ENCODE data around the gene NUTM2G.
"Not testable (repeated sequence)": the region's sequence is repeated elsewhere in the genome, so short reads cannot be mapped to it uniquely, and the experiment has no call there.

NUTM2G gene, protein sequence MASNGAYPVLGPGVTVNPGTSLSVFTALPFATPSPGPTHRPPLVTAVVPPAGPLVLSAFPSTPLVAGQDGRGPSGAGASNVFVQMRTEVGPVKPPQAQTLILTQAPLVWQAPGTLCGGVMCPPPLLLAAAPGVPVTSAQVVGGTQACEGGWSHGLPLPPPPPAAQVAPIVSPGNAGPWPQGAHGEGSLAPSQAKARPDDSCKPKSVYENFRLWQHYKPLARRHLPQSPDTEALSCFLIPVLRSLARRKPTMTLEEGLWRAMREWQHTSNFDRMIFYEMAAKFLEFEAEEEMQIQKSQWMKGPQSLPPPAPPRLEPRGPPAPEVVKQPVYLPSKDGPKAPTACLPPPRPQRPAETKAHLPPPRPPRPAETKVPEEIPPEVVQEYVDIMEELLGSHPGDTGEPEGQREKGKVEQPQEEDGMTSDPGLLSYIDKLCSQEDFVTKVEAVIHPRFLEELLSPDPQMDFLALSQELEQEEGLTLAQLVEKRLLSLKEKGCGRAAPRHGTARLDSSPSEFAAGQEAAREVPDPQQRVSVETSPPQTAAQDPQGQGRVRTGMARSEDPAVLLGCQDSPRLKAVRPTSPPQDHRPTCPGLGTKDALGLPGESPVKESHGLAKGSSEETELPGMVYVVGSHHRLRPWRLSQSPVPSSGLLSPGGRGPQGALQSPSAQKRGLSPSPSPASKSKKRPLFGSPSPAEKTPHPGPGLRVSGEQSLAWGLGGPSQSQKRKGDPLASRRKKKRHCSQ

DNA sequence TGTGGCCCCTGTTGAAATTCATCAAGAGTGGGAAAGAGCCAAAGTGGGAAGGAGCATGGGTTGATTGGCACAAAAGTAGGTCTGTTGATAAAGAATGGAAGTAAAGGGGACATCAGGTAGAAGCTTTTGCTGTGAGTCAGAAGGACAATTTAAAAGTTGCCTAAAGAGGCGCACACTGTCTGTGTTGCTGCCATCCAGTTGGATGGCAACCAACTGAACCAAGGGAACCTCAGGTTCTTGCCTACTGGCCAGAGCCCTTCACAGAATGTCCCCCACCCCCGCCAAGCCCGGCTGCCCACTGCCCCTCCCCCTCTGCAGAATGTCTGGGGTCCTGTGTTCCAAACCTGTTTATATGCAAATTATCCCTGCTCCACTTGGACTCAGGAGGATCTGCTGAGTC is at the start of gene NUTM2G:
Gene NUTM2G (plus strand): TSS at position 301 of the 400 bp plus-strand sequence. CDS start 182 bp downstream, outside the sequence.
- not testable (repeated sequence) for DNase-seq (ENCODE audit: low spot score)

DNA sequence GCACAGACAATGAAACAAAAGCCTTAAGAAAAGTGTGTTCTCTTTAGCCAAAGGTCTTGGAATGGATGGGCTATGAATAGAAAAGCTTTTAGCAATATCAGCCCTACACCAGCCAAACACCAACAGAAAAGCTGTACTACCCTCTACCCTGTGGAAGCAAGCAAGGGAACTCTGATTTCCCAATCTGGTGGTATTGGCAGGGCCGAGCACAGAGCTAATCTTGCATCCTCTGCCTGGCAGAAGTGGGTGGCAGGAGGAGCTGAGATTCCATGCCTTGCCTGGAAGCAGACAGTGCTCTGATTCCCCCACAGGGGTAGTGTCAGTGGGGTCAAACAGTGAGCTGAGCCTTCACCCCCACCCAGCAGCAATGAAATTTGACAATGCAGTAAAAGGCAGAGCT is 44.7 kb upstream of the NUTM2G start:
- DNase-seq (ENCODE audit: low spot score), result no peak

- DNase-seq (ENCODE audit: low spot score), result no peak
Measured at GRCh38 chr9:96884443-96884842, 44.2 kb upstream of the NUTM2G start.

- DNase-seq (ENCODE audit: low spot score), result no peak
Measured at GRCh38 chr9:96885424-96885823, 43.2 kb upstream of the NUTM2G start.

GRCh38 chr9:96888591-96888990 is 40.1 kb upstream of the NUTM2G start:
- DNase-seq (ENCODE audit: low spot score), result no peak

- no peak for DNase-seq (ENCODE audit: low spot score)
Measured at GRCh38 chr9:96892131-96892530, 36.5 kb upstream of the NUTM2G start.

GRCh38 chr9:96900010-96900409 is 28.6 kb upstream of the NUTM2G start:
- not testable (repeated sequence) for DNase-seq (ENCODE audit: low spot score)

- DNase-seq (ENCODE audit: low spot score), result not testable (repeated sequence)
Measured at GRCh38 chr9:96904947-96905722, 23.5 kb upstream of the NUTM2G start.

GRCh38 chr9:96908479-96908878 is 20.2 kb upstream of the NUTM2G start:
- not testable (repeated sequence) for DNase-seq (ENCODE audit: low spot score)

GRCh38 chr9:96915539-96915938 is 13.1 kb upstream of the NUTM2G start:
- DNase-seq (ENCODE audit: low spot score), result not testable (repeated sequence)

DNA sequence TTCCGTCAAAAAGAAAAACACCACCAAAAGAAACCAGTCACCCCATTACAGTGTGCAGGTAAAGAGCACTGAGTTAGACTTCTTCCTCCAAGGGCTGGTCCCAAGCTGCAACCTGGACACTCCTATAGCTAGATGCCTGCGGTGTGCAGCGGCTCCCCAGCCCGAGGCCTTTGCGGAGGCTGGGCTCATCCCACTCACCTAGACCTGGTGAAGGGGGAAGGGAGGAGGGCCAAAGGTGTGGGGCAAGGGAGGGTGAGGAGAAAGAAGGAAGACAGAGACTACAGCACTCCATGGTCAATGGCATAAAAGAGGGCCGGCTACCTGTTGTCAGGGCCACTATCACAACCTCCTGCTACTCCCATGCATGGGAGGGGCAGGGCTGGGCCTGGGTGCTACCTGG is 12.1 kb upstream of the NUTM2G start:
- not testable (repeated sequence) for DNase-seq (ENCODE audit: low spot score)

DNA sequence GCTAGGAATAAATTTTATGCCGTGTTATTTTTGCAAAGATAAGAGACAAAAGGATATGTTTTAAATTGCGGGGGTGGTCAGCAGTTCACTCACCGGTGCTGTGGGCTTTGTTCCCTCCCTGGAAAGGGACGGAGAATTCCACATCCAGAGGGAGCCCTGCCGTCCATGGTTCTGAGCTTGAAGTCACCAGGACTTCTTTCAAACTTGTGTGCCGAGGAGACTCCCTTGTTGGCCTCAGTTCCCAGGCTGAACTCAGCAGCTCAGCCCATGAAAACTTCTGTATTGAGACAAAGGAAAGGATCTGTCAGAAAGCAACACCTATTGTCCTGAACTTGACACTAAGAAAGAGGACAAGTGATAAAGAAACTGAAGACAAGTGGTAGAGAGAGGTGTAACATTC is 10.1 kb upstream of the NUTM2G start:
- not testable (repeated sequence) for DNase-seq (ENCODE audit: low spot score)

GRCh38 chr9:96920803-96921202 is 7.8 kb upstream of the NUTM2G start:
- DNase-seq (ENCODE audit: low spot score), result not testable (repeated sequence)

DNA sequence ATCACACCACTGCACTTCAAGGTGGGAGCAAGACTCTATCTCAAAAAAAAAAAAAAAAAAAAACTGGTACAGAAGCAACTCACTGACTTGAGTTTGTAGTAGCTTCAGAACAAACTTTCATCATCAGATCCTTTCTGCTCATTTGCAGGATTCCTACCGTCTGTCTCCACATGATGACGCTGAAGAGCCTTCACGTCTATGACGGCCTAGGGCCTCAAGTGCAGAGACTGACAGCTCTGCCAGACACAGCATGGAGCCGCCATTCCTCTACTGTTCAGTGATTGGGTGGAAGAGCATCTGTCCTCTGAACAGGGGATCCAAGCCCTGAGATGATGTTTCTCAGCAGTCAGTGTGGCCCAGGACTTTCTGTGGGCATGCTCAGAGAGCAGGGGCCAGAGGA is 3.1 kb upstream of the NUTM2G start:
- DNase-seq (ENCODE audit: low spot score), result not testable (repeated sequence)

DNA sequence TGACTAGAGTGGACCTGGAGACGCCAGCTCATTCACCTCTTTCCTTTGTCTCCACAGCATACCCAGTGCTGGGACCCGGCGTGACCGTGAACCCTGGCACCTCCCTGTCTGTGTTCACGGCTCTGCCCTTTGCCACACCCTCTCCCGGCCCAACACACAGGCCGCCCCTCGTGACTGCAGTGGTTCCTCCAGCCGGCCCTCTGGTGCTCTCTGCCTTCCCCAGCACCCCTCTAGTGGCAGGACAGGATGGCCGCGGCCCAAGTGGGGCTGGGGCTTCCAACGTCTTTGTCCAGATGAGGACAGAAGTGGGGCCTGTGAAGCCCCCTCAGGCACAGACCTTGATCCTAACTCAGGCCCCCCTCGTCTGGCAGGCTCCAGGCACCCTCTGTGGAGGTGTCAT is 3.0 kb downstream of the NUTM2G start:
- not testable (repeated sequence) for DNase-seq (ENCODE audit: low spot score)

DNA sequence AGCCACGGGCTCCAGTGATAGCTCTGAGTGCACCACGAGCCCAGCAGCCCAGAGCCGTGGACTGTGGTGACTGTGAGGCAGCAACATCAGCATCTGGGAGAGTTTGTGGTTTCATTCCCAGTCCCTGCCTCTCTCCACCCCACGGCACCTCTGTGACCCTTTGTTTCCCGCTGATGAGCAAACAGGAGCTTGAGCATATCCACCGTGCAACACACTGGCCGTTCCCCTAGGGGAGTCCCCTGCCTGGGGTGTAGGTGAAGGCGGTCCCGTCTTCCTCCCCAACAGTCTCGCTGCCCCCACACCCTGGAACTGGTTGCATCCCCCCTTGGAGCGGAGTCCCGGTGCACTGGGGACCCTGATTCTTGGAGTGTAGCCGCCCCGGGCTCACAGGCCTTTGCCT is 5.5 kb downstream of the NUTM2G start:
- not testable (repeated sequence) for DNase-seq (ENCODE audit: low spot score)

DNA sequence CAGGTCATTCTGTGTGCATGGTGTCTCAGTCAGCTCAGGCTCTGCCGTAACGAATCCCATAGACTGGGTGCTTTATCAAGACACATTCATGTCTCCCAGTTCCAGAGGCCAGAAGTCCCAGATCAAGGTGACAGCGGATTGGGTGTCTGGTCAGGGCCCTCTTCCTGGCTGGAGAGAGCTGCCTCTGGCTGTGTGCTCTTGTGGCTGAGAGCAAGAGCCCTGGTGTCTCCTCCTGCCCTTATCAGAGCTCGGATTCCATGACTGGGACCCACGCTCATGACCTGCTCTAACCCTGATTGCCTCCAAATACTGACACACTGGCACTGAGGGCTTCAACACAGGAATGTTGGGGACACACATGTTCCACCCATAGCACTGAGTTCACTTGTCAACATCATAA is 6.1 kb downstream of the NUTM2G start:
- not testable (repeated sequence) for DNase-seq (ENCODE audit: low spot score)

- DNase-seq (ENCODE audit: low spot score), result not testable (repeated sequence)
Measured at GRCh38 chr9:96935401-96935800, 6.8 kb downstream of the NUTM2G start.

DNA sequence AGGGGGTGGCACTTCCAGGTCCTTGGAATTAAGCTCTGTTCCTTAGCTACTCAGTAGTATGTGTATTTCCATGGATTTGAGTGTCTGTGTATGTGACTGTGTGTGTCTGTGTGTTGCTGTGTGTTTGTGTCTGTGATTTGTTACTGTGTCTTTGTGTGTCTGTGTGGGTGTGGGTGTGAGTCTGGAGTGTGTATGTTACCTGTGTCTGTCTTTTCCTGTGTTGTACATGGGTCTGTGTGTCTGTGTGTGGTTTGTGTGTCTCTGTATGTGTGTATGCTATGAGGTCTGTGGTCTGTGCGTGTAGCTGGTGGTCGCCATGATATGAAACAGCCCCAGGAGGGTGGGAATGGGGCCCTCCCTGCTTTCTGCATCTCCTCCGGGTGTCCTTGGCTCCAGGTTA is 8.8 kb downstream of the NUTM2G start:
- DNase-seq (ENCODE audit: low spot score), result not testable (repeated sequence)

DNA sequence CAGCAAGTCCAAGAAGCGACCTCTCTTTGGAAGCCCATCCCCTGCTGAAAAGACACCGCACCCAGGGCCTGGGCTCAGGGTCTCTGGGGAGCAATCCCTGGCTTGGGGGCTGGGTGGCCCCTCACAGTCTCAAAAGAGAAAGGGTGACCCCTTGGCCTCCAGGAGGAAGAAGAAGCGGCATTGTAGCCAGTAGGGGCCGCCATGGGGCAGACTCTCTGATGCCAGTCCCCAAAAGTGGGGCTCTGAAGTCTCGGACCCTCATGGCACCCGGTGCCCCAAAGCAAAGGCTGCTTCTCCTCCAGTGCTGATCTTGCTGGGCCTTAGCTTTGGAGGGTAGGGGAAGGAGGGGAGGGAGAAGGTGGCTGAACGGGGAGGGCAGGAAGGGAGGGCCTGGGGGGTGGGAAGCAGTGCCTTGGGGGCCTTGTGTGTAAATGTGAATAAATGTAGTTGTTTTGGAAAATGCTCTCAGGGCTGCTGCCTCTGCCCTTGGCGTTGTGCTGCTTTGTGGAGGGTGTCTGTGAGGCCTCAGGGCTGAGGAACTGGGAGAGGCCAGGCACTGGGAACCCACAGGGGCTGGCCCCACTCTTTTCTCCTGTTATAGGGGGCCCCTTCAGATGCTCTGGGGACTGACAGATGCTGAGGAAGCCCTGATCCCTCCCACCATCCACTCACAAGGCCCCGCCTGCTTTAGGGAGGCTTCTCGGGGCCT is 10.5 kb downstream of the NUTM2G start:
- DNase-seq (ENCODE audit: low spot score), result not testable (repeated sequence)

DNA sequence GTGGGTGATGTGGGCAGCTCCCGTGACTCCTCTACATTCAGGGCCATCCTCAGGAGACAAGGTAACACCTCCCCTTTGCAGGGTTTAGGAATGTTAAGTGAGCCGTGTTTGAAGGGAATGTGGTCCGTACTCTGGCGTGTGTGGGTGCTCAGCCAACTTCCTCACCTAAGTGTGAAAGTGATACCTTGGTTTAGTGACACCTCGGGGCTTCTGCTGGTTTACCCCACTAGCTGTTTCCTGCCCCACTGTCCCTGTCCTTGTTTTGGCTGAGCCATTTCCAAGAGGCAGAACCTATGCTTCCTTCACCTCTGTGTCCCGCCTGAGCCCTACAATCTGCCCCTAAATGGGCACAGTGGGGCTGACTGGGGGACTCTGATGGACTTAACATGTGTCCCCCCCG is 12.3 kb downstream of the NUTM2G start:
- DNase-seq (ENCODE audit: low spot score), result not testable (repeated sequence)

- DNase-seq (ENCODE audit: low spot score), result not testable (repeated sequence)
Measured at GRCh38 chr9:96941628-96942027, 13.0 kb downstream of the NUTM2G start.
